K562 (cell line): ENCODE measurements around the gene CD79A. TPM values are rescaled to one million over a fixed set of nuclear protein-coding genes. Genes with fewer than 3 reads are reported as not detected.

Source experiments
- ARID4B ChIP-seq: sonication (generic); formaldehyde crosslinking; IDR thresholded peaks from 2 replicates; pipeline ENCODE4 v1.8.0; 2022; ENCODE audit warnings: mild to moderate bottlenecking, missing genetic modification reagents
- CCAR2 ChIP-seq: fragments of 200-400 bp; formaldehyde crosslinking; IDR thresholded peaks from 2 replicates; pipeline ENCODE4 v1.6.1; 2017; ENCODE audit warnings: mild to moderate bottlenecking, low read depth, low read length
- CCNT2 ChIP-seq: IDR thresholded peaks from 2 replicates; pipeline ENCODE4 v1.6.1; 2011; ENCODE audit warnings: borderline replicate concordance, low read depth, mild to moderate bottlenecking, moderate library complexity, mixed read lengths, low read length; ENCODE audit not compliant: insufficient read length; ENCODE audit errors: extremely low read depth
- ELF2 ChIP-seq: fragments of 250-450 bp; sonication (Bioruptor Pico); IDR thresholded peaks from 2 replicates; pipeline ENCODE4 v1.5.0; 2021; ENCODE audit warnings: mild to moderate bottlenecking
- MBD2 ChIP-seq: sonication (generic); IDR thresholded peaks from 2 replicates; pipeline ENCODE4 v1.6.1; 2016; ENCODE audit warnings: low read depth, borderline replicate concordance
- MCM3 ChIP-seq: fragments of 450-650 bp; IDR thresholded peaks from 2 replicates; pipeline ENCODE4 v1.6.1; 2016
- SIN3B ChIP-seq: fragments of 450-650 bp; IDR thresholded peaks from 2 replicates; pipeline ENCODE4 v1.6.1; 2017; ENCODE audit warnings: low read depth, mild to moderate bottlenecking, moderate library complexity
- YY1 ChIP-seq, 3 experiments: IDR thresholded peaks; 2 replicates each; pipeline ENCODE4 v1.6.1; 2011; ENCODE audit warnings: low read length in 2 of 3, mild to moderate bottlenecking in 2 of 3, moderate library complexity in 2 of 3, borderline replicate concordance in 1 of 3, control low read depth in 1 of 3, low read depth in 1 of 3; ENCODE audit not compliant: insufficient read depth in 3 of 3, insufficient replicate concordance in 2 of 3, control insufficient read depth in 1 of 3, insufficient read length in 1 of 3; ENCODE audit errors: extremely low read depth in 1 of 3
- ZBTB2 ChIP-seq: fragments of 450-650 bp; IDR thresholded peaks from 2 replicates; pipeline ENCODE4 v1.6.1; 2016; ENCODE audit warnings: antibody characterized with exemption
- ZNF282 ChIP-seq: sonication (generic); formaldehyde crosslinking; IDR thresholded peaks from 2 replicates; pipeline ENCODE4 v1.8.1; 2023; ENCODE audit warnings: missing genetic modification reagents
- ZNF407 ChIP-seq: fragments of 450-650 bp; IDR thresholded peaks from 2 replicates; pipeline ENCODE4 v1.6.1; 2016; ENCODE audit warnings: low read depth
- ZNF507 ChIP-seq: conservative IDR thresholded peaks from 2 replicates; pipeline ENCODE4 v1.6.1; 2017; ENCODE audit warnings: missing genetic modification characterization, missing compliant biosample characterization
- polyA plus RNA-seq, 8 experiments: library from polyadenylated mRNA; depleted of rRNA in 4 of 8; stranded (reverse) in 5 of 8; unstranded in 3 of 8; fragments of >200 nt; fragmentation: Nextera tagmentation in 2 of 8; fragmentation: Illumina TruSeq in 1 of 8; extraction: Ambion mirVana in 2 of 8; extraction: Trizol in 1 of 8; gene quantifications; 2 replicates each; pipeline versions ENCODE4 v1.2.1 to v1.2.3, GENCODE V29; 2011 to 2014; ENCODE audit warnings: inconsistent platforms in 1 of 8, missing spikeins in 1 of 8
- total RNA-seq, 7 experiments: library from RNA; depleted of rRNA in 6 of 7; stranded (reverse); fragments of >200 nt in 6 of 7; fragmentation: Illumina TruSeq in 2 of 7; extraction: Trizol in 2 of 7; gene quantifications; 2 replicates each; pipeline versions ENCODE4 v1.2.1 to v1.2.3, GENCODE V29; 2011 to 2021; ENCODE audit warnings: low replicate concordance in 1 of 7

CD79A gene
- total and polyA plus RNA-seq, 9 of the 15 experiments (the other 6 are each of a cell fraction or from before 2014, with no cell fraction given) = 0.04 to 0.72 (median 0.17) TPM; not detected in 3

- TF ChIP-seq MCM3 = no peak; the same call in 1 of the 2 replicates
- TF ChIP-seq YY1 (IDR thresholded peaks at IDR 0.05; ENCODE audit: borderline replicate concordance in 1 of 3, control insufficient read depth in 1 of 3, extremely low read depth in 1 of 3, insufficient read depth in 3 of 3, insufficient read length in 1 of 3, insufficient replicate concordance in 2 of 3, low read depth in 1 of 3, low read length in 2 of 3) = peak in 1 of 3 experiments; percentile 4
- TF ChIP-seq SIN3B = no peak
- TF ChIP-seq ZNF507 (tag) = no peak
- TF ChIP-seq ELF2 (CRISPR knock-in tag) = no peak; the same call in 1 of the 2 replicates
- TF ChIP-seq CCAR2 = no peak
- peak; percentile 86 for TF ChIP-seq ZBTB2
- TF ChIP-seq ZNF282 (CRISPR knock-in tag) = no peak
- TF ChIP-seq MBD2 = no peak
- TF ChIP-seq ZNF407 = 0 out of 2 replicates have a peak, but pooled peaks have one; percentile 20
- TF ChIP-seq ARID4B (CRISPR knock-in tag) = peak; percentile 74
- no peak for TF ChIP-seq CCNT2
These were observed 51.9 kb downstream of the CD79A start (continued) for GRCh38 chr19:41928754-41929535.
